Body of pancreas (tissue), 4 donors: Measurements from ENCODE around the gene VCAM1. TPM values are rescaled to one million over a fixed set of nuclear protein-coding genes. Genes with fewer than 3 reads are reported as not detected.
"Not testable (repeated sequence)": the region's sequence is repeated elsewhere in the genome, so short reads cannot be mapped to it uniquely, and the experiment has no call there.

ENCODE experiments used
- ATAC-seq: fragments of 150-250 bp; one replicate; pipeline ENCODE4 v1.9.1; 2016
- DNase-seq, 4 donors: peaks; one replicate each; pipeline ENCODE4 v3.0.0-alpha.2; 2019
- H3K27ac ChIP-seq, 4 donors: fragments of 200-600 bp; sonication (generic); 1 replicate in 3 of 4; 2 replicates in 1 of 4; pipeline versions ENCODE4 v1.5.1 to v1.6.1; 2016 to 2019; ENCODE audit warnings: mild to moderate bottlenecking in 1 of 4, mixed read lengths in 1 of 4, moderate library complexity in 1 of 4
- H3K27me3 ChIP-seq, 2 donors: fragments of 200-600 bp; sonication (generic); one replicate each; pipeline ENCODE4 v1.6.0; 2016; ENCODE audit warnings: mild to moderate bottlenecking in 1 of 2
- H3K36me3 ChIP-seq, 2 donors: fragments of 200-600 bp; sonication (generic); replicated peaks in 1 of 2; 2 replicates each; pipeline ENCODE4 v1.5.1; 2016; ENCODE audit warnings: low read depth in 2 of 2; ENCODE audit not compliant: insufficient read depth in 1 of 2
- H3K4me1 ChIP-seq: fragments of 200-600 bp; sonication (generic); one replicate; pipeline ENCODE4 v1.6.0; 2016
- H3K4me3 ChIP-seq, 2 donors: fragments of 200-600 bp; sonication (generic); 1 replicate in 1 of 2; 2 replicates in 1 of 2; pipeline ENCODE4 v1.5.1; 2016 to 2019
- H3K9me3 ChIP-seq, 3 donors: fragments of 200-600 bp; sonication (generic); 1 replicate in 2 of 3; 2 replicates in 1 of 3; pipeline ENCODE4 v1.5.1; 2016
- CTCF ChIP-seq, 7 experiments: fragments of 450-650 bp in 4 of 7; fragments of 200-600 bp in 3 of 7; sonication (generic) in 3 of 7; IDR thresholded peaks; one replicate each; pipeline ENCODE4 v1.5.1; 2016 to 2019; ENCODE audit warnings: antibody characterized with exemption in 7 of 7
- POLR2A ChIP-seq, 3 donors: fragments of 450-650 bp; IDR thresholded peaks; one replicate each; pipeline ENCODE4 v1.6.1; 2016; ENCODE audit warnings: antibody characterized with exemption in 3 of 3, mild to moderate bottlenecking in 2 of 3
- WGBS, 2 donors: methylation state at CpG; one replicate each; pipeline ENCODE4 v1.1.5; 2017; 5-methylcytosine and 5-hydroxymethylcytosine counted together
- intact Hi-C: fragments of 100-400 bp; cut with DNase I; formaldehyde crosslinking; loops from one replicate; pipeline ENCODE4 v1.15.1; 2023
- total RNA-seq, 2 donors: library from RNA; depleted of rRNA; stranded (reverse); fragments of >200 nt; gene quantifications; one replicate each; pipeline ENCODE4 v1.1.0, GENCODE V29; 2016

The VCAM1 gene
- total RNA-seq, 2 donors from 2014 or later: 9.6 to 22.4 TPM

GRCh38 chr1:100706296-100706695 is 13.2 kb upstream of the VCAM1 start:
- WGBS, 2 donors: 67 to 73% methylated on average over 1 of the region's 1 CpG
- H3K27ac ChIP-seq: no peak overlapping the region
- H3K4me1 ChIP-seq: no peaks in the 10 kb centered on the region
- no peak overlapping the region for H3K4me3 ChIP-seq
- TF ChIP-seq CTCF (IDR thresholded peaks at IDR 0.05) (no peak), POLR2A (IDR thresholded peaks at IDR 0.05) (no peak)
- H3K9me3 ChIP-seq: no peaks in the 10 kb centered on the region
- no peaks in the 10 kb centered on the region for H3K27me3 ChIP-seq
- intact Hi-C loops: no loop called here
- H3K36me3 ChIP-seq: no peaks in the 10 kb centered on the region
- ATAC-seq: no peak
- DNase-seq: no peak

- intact Hi-C loops: no loop called here
- DNase-seq: no peak
- Histone ChIP-seq H3K27ac (no peak overlapping the region), H3K36me3 (no peaks in the 10 kb centered on the region), H3K27me3 (no peaks in the 10 kb centered on the region), H3K4me1 (no peaks in the 10 kb centered on the region), H3K9me3 (no peaks in the 10 kb centered on the region), H3K4me3 (no peak overlapping the region)
- TF ChIP-seq POLR2A (IDR thresholded peaks at IDR 0.05): no peak
- no peak for TF ChIP-seq CTCF (IDR thresholded peaks at IDR 0.05)
- ATAC-seq: no peak
- 39 to 70% methylated on average over 1 of the region's 1 CpG for WGBS, 2 donors
Measured at GRCh38 chr1:100706856-100707255, 12.7 kb upstream of the VCAM1 start.

- Histone ChIP-seq H3K4me3 (no peak overlapping the region), H3K27ac (no peak overlapping the region), H3K9me3 (no peaks in the 10 kb centered on the region), H3K36me3 (no peaks in the 10 kb centered on the region), H3K27me3 (no peaks in the 10 kb centered on the region), H3K4me1 (peaks cover under 1% of the 10 kb centered on the region)
- ATAC-seq (no peak), DNase-seq (no peak)
- whole genome bisulfite sequencing, 2 donors: 46 to 47% methylated on average over 2 of the region's 2 CpGs
- TF ChIP-seq CTCF (IDR thresholded peaks at IDR 0.05) (no peak), POLR2A (IDR thresholded peaks at IDR 0.05) (no peak)
- intact Hi-C loops: no loop called here
Measured at GRCh38 chr1:100708476-100709062, 11.0 kb upstream of the VCAM1 start.

- WGBS, 2 donors: 59 to 80% methylated on average over 1 of the region's 1 CpG
- H3K27ac ChIP-seq: no peak overlapping the region
- no peaks in the 10 kb centered on the region for H3K9me3 ChIP-seq
- H3K4me1 ChIP-seq: peaks cover 4% of the 10 kb centered on the region
- TF ChIP-seq POLR2A (IDR thresholded peaks at IDR 0.05): no peak
- no peak for TF ChIP-seq CTCF (IDR thresholded peaks at IDR 0.05)
- H3K36me3 ChIP-seq: no peaks in the 10 kb centered on the region
- no peak for DNase-seq
- H3K4me3 ChIP-seq: no peak overlapping the region
- no peaks in the 10 kb centered on the region for H3K27me3 ChIP-seq
- ATAC-seq: no peak
- intact Hi-C loops: no loop called here
Measured at GRCh38 chr1:100710906-100711682, 8.4 kb upstream of the VCAM1 start.

- H3K4me1 ChIP-seq, intact Hi-C loops, H3K4me3 ChIP-seq, DNase-seq, H3K36me3 ChIP-seq, ATAC-seq, H3K9me3 ChIP-seq, H3K27me3 ChIP-seq: not testable (repeated sequence)
- H3K27ac ChIP-seq: peak overlapping the region in 1 of 4 donors; percentile 46
- WGBS, 2 donors: 70 to 80% methylated on average over 15 of the region's 15 CpGs
Measured at GRCh38 chr1:100713027-100713426, 6.5 kb upstream of the VCAM1 start.
